BJ (cell line): ENCODE measurements around the gene LPCAT1. TPM values are rescaled to one million over a fixed set of nuclear protein-coding genes. Genes with fewer than 3 reads are reported as not detected.

Source experiments
- CTCF ChIA-PET: fragments of 350-600 bp; formaldehyde crosslinking; extraction: SDS; loops from one replicate; lab custom pipeline; 2021; ENCODE audit warnings: antibody characterized with exemption, inconsistent platforms; lab: Yijun Ruan, JAX
- POLR2A ChIA-PET: fragments of 300-600 bp; sonication (Branson Sonifier 250); formaldehyde crosslinking; extraction: SDS; loops from one replicate; lab custom pipeline; 2021; ENCODE audit warnings: antibody characterized with exemption; lab: Charles Lee
- DNase-seq: peaks from one replicate; pipeline ENCODE4 v3.0.0-alpha.2; 2011; ENCODE audit warnings: low read depth
- H3K27me3 ChIP-seq: 2 replicates; pipeline ENCODE4 v1.6.0; 2011; ENCODE audit warnings: low read length; ENCODE audit not compliant: control insufficient read depth, insufficient read depth
- H3K36me3 ChIP-seq: 2 replicates; pipeline ENCODE4 v1.5.1; 2011; ENCODE audit warnings: low read length; ENCODE audit not compliant: control insufficient read depth, insufficient read depth
- H3K4me3 ChIP-seq: 2 replicates; pipeline ENCODE4 v1.5.1; 2011; ENCODE audit warnings: low read depth, mild to moderate bottlenecking, control low read depth, low read length
- CTCF ChIP-seq: IDR thresholded peaks from 2 replicates; pipeline ENCODE4 v1.5.1; 2011; ENCODE audit warnings: low read depth, mild to moderate bottlenecking, control low read depth, inconsistent platforms, low read length, moderate library complexity; ENCODE audit not compliant: insufficient read depth
- polyA plus RNA-seq: library from polyadenylated mRNA; depleted of rRNA; stranded (reverse); fragments of >200 nt; gene quantifications from 2 replicates; pipeline ENCODE4 v1.2.3, GENCODE V29; 2011

The LPCAT1 gene
- polyA plus RNA-seq, 1 experiment, result 14.3 TPM

DNA sequence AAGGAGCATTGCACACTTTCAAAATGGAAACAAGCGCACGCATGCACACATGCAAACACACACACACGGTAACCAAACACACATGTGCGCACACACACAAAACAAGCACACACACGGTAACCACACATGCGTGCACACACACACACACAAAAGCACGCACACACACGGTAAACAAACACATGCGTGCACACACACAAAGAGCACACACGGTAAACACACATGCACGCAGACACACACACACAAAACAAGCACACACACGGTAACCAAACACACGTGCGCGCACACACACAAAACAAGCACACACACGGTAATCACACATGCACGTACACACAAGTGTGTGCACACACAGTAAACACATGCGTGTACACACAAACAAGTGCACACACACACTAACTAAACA, 59.2 kb downstream of the LPCAT1 start:
- Histone ChIP-seq H3K27me3 (no peaks in the 10 kb centered on the region), H3K4me3 (no peak overlapping the region), H3K36me3 (peaks cover 27% of the 10 kb centered on the region)
- ChIA-PET CTCF (no interaction called here), POLR2A (no interaction called here)
- DNase-seq, result no peak
- TF ChIP-seq CTCF, result no peak

DNA sequence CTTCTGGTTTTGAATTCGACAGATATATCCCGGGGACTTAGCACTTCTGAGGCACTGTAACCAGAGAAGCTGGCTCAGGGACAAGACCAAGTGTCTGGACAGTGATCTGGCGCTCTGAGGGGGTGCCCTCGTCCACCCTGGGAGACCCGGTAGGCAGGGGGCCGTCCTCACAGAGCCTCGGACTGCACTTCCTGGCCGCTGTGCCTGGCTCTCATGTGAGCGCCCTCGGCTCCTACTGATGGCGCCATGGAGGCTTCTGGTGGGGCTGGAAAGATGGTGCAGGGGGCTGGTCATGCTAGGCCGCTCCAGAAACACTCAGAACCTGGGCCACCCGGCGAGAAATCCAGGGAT, 59.7 kb downstream of the LPCAT1 start:
- DNase-seq, result no peak
- TF ChIP-seq CTCF, result no peak
- peaks cover 27% of the 10 kb centered on the region for H3K36me3 ChIP-seq
- H3K27me3 ChIP-seq, result no peaks in the 10 kb centered on the region
- ChIA-PET POLR2A (no interaction called here), CTCF (no interaction called here)
- no peak overlapping the region for H3K4me3 ChIP-seq

DNA sequence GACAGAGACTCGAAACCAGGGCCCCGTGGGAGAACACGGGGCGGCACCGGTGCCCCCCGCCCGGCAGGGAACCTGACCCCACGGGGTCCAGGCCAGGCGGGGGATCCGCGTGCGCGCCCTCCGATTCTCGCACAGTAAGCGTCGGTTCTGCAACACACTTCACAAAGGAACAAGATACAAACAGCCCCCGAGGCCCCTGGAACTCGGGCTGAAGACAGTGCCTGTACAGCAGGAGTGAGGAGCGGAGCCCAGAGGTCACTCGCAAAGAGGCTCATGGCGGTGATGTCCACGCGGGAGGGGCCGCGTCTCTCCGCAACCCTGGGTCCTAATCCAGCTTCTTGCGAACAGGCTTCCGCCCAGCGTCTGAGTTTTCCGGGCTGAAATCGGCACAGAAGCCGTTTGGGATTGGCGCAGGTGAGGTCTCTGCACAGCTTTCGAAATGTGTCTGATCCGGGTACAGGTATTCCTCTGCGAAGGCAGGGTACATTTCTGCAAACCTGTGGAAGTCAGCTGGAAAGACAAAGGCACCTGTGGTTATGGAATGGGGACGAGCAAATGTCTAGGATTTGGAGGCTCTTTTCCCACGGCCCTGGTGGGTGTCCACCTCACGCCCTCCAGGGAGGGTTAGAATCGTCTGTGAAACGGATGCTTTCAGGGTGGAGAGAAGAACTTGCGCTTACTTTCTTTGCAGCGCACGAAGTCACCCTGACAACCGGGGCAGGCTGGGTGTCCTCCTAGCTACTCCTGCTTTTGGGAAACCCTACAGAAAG, 60.2 kb downstream of the LPCAT1 start:
- Histone ChIP-seq H3K4me3 (no peak overlapping the region), H3K27me3 (no peaks in the 10 kb centered on the region), H3K36me3 (peaks cover 27% of the 10 kb centered on the region)
- no peak for DNase-seq
- POLR2A ChIA-PET, result no interaction called here
- no peak for TF ChIP-seq CTCF
- CTCF ChIA-PET, result interaction anchor here (0.6 kb wide), 1 partner anchor 13 kb away, joined by 5 read pairs; no protein-coding TSS in a partner anchor

DNA sequence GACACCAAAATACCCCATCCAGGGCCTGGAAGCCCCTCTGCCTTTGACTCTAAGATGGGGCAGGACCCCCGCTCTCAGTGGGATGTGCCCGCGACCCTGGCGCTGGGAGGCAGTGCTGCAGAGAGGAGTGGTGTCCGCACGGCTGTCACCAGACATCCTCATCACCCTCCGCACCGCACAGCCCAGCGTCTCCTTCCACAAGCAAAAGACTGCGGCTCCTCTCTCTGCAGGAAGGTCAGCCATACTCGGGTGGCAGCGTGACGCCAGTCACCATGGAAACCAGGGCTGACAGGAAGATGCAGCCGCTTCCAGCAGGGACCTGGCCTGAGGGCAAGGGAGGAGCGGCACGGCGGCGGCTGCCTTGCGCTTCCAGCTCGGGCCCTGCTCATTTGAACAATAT, 61.4 kb downstream of the LPCAT1 start:
- DNase-seq, result no peak
- peaks cover 21% of the 10 kb centered on the region for H3K36me3 ChIP-seq
- ChIA-PET CTCF (no interaction called here), POLR2A (no interaction called here)
- TF ChIP-seq CTCF, result no peak
- H3K27me3 ChIP-seq, result no peaks in the 10 kb centered on the region
- H3K4me3 ChIP-seq, result no peak overlapping the region

- Histone ChIP-seq H3K4me3 (no peak overlapping the region), H3K27me3 (no peaks in the 10 kb centered on the region), H3K36me3 (peaks cover 19% of the 10 kb centered on the region)
- ChIA-PET POLR2A (no interaction called here), CTCF (no interaction called here)
- no peak for DNase-seq
- no peak for TF ChIP-seq CTCF
Observed at GRCh38 chr5:1461396-1461795, 62.4 kb downstream of the LPCAT1 start.
